H1 (cell line): ENCODE data around the gene MAML3. TPM values are rescaled to one million over a fixed set of nuclear protein-coding genes. Genes with fewer than 3 reads are reported as not detected.

Experiments used
- CTCF ChIA-PET: fragments of 300-600 bp; sonication (Branson Sonifier 250); formaldehyde crosslinking; loops from one replicate; lab custom pipeline; 2021; ENCODE audit not compliant: partially characterized antibody; lab: Charles Lee
- POLR2A ChIA-PET: fragments of 300-600 bp; sonication (Branson Sonifier 250); formaldehyde crosslinking; loops from one replicate; lab custom pipeline; 2021; ENCODE audit warnings: inconsistent platforms; ENCODE audit not compliant: partially characterized antibody; lab: Charles Lee
- DNase-seq, 2 experiments: peaks; one replicate each; pipeline versions ENCODE4 v3.0.0 to v3.0.0-alpha.2; 2010 to 2022; ENCODE audit warnings: low spot score in 2 of 2, low read depth in 1 of 2, mixed read lengths in 1 of 2
- FAIRE-seq: peaks from 2 replicates; lab custom pipeline; 2011; peaks lifted over from hg19 to GRCh38; lab: Jason Lieb, UNC
- H2AFZ ChIP-seq: 2 replicates; pipeline ENCODE4 v1.8.1; 2012; ENCODE audit warnings: low read length, inconsistent platforms
- H2AK5ac ChIP-seq: 2 replicates; pipeline ENCODE4 v1.6.1; 2013; ENCODE audit warnings: low read depth, low read length
- H2BK120ac ChIP-seq: replicated peaks from 2 replicates; pipeline ENCODE3; 2013; ENCODE audit warnings: low read depth, low read length, inconsistent platforms
- H2BK12ac ChIP-seq: 2 replicates; pipeline ENCODE4 v1.6.1; 2013; ENCODE audit warnings: low read depth, low read length
- H2BK15ac ChIP-seq: 2 replicates; pipeline ENCODE4 v1.6.1; 2013; ENCODE audit warnings: low read length
- H2BK20ac ChIP-seq: 2 replicates; pipeline ENCODE4 v1.6.1; 2013; ENCODE audit warnings: low read length
- H2BK5ac ChIP-seq: 2 replicates; pipeline ENCODE4 v1.6.1; 2013; ENCODE audit warnings: low read depth, low read length
- H3K14ac ChIP-seq: 2 replicates; pipeline ENCODE4 v1.6.1; 2013; ENCODE audit warnings: inconsistent platforms; ENCODE audit not compliant: insufficient read length
- H3K18ac ChIP-seq: 2 replicates; pipeline ENCODE4 v1.6.1; 2013; ENCODE audit warnings: low read length; ENCODE audit errors: extremely low read depth
- H3K23ac ChIP-seq: 2 replicates; pipeline ENCODE4 v1.6.1; 2013; ENCODE audit warnings: inconsistent platforms; ENCODE audit not compliant: insufficient read length
- H3K23me2 ChIP-seq: 2 replicates; pipeline ENCODE4 v1.6.1; 2013; ENCODE audit warnings: low read depth, low read length
- H3K27ac ChIP-seq: 2 replicates; pipeline ENCODE4 v1.6.1; 2011; ENCODE audit warnings: low read depth, low read length, inconsistent platforms
- H3K27me3 ChIP-seq, 4 experiments: replicated peaks in 1 of 4; 1 replicate in 1 of 4; 2 replicates in 3 of 4; pipeline versions ENCODE4 v1.6.1 to v1.8.1; 2011 to 2013; ENCODE audit warnings: low read length in 3 of 4, mild to moderate bottlenecking in 3 of 4, inconsistent platforms in 2 of 4, mixed read lengths in 2 of 4, moderate library complexity in 1 of 4; ENCODE audit not compliant: control insufficient read depth in 3 of 4, insufficient read depth in 3 of 4; ENCODE audit errors: extremely low read depth in 1 of 4
- H3K36me3 ChIP-seq, 4 experiments: 2 replicates each; pipeline versions ENCODE4 v1.6.1 to v1.8.1; 2011 to 2013; ENCODE audit warnings: mild to moderate bottlenecking in 4 of 4, low read length in 3 of 4, moderate library complexity in 2 of 4, control low read depth in 1 of 4, inconsistent platforms in 1 of 4; ENCODE audit not compliant: insufficient read depth in 4 of 4, control insufficient read depth in 2 of 4
- H3K4ac ChIP-seq: replicated peaks from 2 replicates; pipeline ENCODE3; 2013; ENCODE audit warnings: low read length, low read depth, mixed read lengths, inconsistent platforms; ENCODE audit not compliant: insufficient read length
- H3K4me1 ChIP-seq, 4 experiments: replicated peaks in 1 of 4; 1 replicate in 1 of 4; 2 replicates in 3 of 4; pipeline versions ENCODE4 v1.6.1 to v1.8.1; 2011 to 2013; ENCODE audit warnings: low read length in 3 of 4, inconsistent platforms in 2 of 4, mixed read lengths in 1 of 4; ENCODE audit not compliant: insufficient read depth in 4 of 4, control insufficient read depth in 3 of 4
- H3K4me2 ChIP-seq, 2 experiments: 2 replicates each; pipeline versions ENCODE4 v1.6.1 to v1.8.1; 2011 to 2013; ENCODE audit warnings: low read depth in 2 of 2, low read length in 2 of 2, control low read depth in 1 of 2, inconsistent platforms in 1 of 2, mild to moderate bottlenecking in 1 of 2; ENCODE audit not compliant: insufficient read depth in 1 of 2
- H3K4me3 ChIP-seq, 4 experiments: fragments of 200-600, 300-600 bp in 1 of 4; sonication (generic), shearing (Covaris generic), sonication (Bioruptor Twin) in 1 of 4; 2 replicates each; pipeline versions ENCODE4 v1.5.1 to v1.8.1; 2011 to 2016; ENCODE audit warnings: low read length in 4 of 4, low read depth in 3 of 4, control low read depth in 2 of 4, inconsistent platforms in 2 of 4, mild to moderate bottlenecking in 2 of 4, mixed read lengths in 1 of 4, moderate library complexity in 1 of 4; ENCODE audit not compliant: insufficient read depth in 2 of 4; ENCODE audit errors: extremely low read depth in 1 of 4
- H3K56ac ChIP-seq: replicated peaks from 2 replicates; pipeline ENCODE3; 2013; ENCODE audit warnings: low read depth, mild to moderate bottlenecking, mixed read lengths, low read length, inconsistent platforms; ENCODE audit not compliant: insufficient read length
- H3K79me1 ChIP-seq: 2 replicates; pipeline ENCODE4 v1.6.1; 2013; ENCODE audit warnings: low read depth, low read length, control low read depth
- H3K79me2 ChIP-seq, 2 experiments: 2 replicates each; pipeline versions ENCODE4 v1.6.1 to v1.8.1; 2012 to 2013; ENCODE audit warnings: low read length in 2 of 2, mild to moderate bottlenecking in 2 of 2, inconsistent platforms in 1 of 2; ENCODE audit not compliant: insufficient read depth in 2 of 2, control insufficient read depth in 1 of 2
- H3K9ac ChIP-seq, 4 experiments: replicated peaks in 1 of 4; 1 replicate in 1 of 4; 2 replicates in 3 of 4; pipeline versions ENCODE4 v1.6.1 to v1.8.1; 2011 to 2013; ENCODE audit warnings: low read depth in 3 of 4, low read length in 3 of 4, control low read depth in 2 of 4, mild to moderate bottlenecking in 2 of 4, moderate library complexity in 2 of 4, inconsistent platforms in 1 of 4; ENCODE audit errors: extremely low read depth in 1 of 4
- H3K9me3 ChIP-seq, 2 experiments: 2 replicates each; pipeline versions ENCODE4 v1.6.1 to v1.8.1; 2012 to 2013; ENCODE audit warnings: mild to moderate bottlenecking in 2 of 2, moderate library complexity in 2 of 2, control low read depth in 1 of 2, inconsistent platforms in 1 of 2, low read depth in 1 of 2, low read length in 1 of 2, mixed read lengths in 1 of 2; ENCODE audit not compliant: insufficient read depth in 2 of 2
- H4K20me1 ChIP-seq, 2 experiments: replicated peaks in 1 of 2; 2 replicates each; pipeline versions ENCODE3 to v1.8.1; 2011 to 2013; ENCODE audit warnings: inconsistent platforms in 2 of 2, low read length in 2 of 2, mild to moderate bottlenecking in 1 of 2; ENCODE audit not compliant: insufficient read depth in 2 of 2, control insufficient read depth in 1 of 2
- H4K5ac ChIP-seq: 2 replicates; pipeline ENCODE4 v1.6.1; 2013; ENCODE audit warnings: low read length, low read depth, mixed read lengths, inconsistent platforms; ENCODE audit not compliant: insufficient read length
- H4K8ac ChIP-seq: 2 replicates; pipeline ENCODE4 v1.8.0; 2013; ENCODE audit warnings: mild to moderate bottlenecking, moderate library complexity, low read length, inconsistent platforms; ENCODE audit not compliant: insufficient read depth; ENCODE audit errors: extremely low read depth
- H4K91ac ChIP-seq: replicated peaks from 2 replicates; pipeline ENCODE3; 2013; ENCODE audit warnings: low read length, mixed read lengths, inconsistent platforms; ENCODE audit not compliant: insufficient read length
- FOSL1 ChIP-seq: IDR thresholded peaks from 2 replicates; pipeline ENCODE4 v1.6.1; 2011; ENCODE audit warnings: mild to moderate bottlenecking, low read depth, low read length, moderate library complexity; ENCODE audit not compliant: insufficient read depth
- KDM5A ChIP-seq: fragments of 200-600 bp; IDR thresholded peaks from 2 replicates; pipeline ENCODE4 v1.7.1; 2012; ENCODE audit warnings: mild to moderate bottlenecking, low read length, inconsistent platforms, mixed read lengths
- RBBP5 ChIP-seq: IDR thresholded peaks from 2 replicates; pipeline ENCODE4 v1.7.1; 2012; ENCODE audit warnings: low read depth, mild to moderate bottlenecking, inconsistent platforms, low read length, moderate library complexity, borderline replicate concordance
- RNF2 ChIP-seq: fragments of 200-900, 300-1000 bp; sonication (generic); IDR thresholded peaks from 2 replicates; pipeline ENCODE4 v1.7.1; 2016; ENCODE audit warnings: borderline replicate concordance, low read depth, mild to moderate bottlenecking, antibody characterized with exemption, low read length; ENCODE audit not compliant: poor library complexity, severe bottlenecking; ENCODE audit errors: missing control alignments
- SP1 ChIP-seq: IDR thresholded peaks from 2 replicates; pipeline ENCODE4 v1.6.1; 2011; ENCODE audit warnings: low read depth, low read length
- SP2 ChIP-seq: IDR thresholded peaks from 2 replicates; pipeline ENCODE4 v1.6.1; 2012; ENCODE audit warnings: mild to moderate bottlenecking, low read length, inconsistent platforms
- WGBS, 2 experiments: shearing (Covaris generic) in 1 of 2; methylation state at CpG; one replicate each; pipeline versions ENCODE4 v1.1.6 to v1.1.7; 2013 to 2015; ENCODE audit warnings: low lambda C conversion rate in 2 of 2, mixed read lengths in 2 of 2, inconsistent platforms in 1 of 2, low coverage in 1 of 2, missing lambda C conversion rate in 1 of 2; ENCODE audit not compliant: insufficient replicate concordance in 2 of 2, insufficient coverage in 1 of 2, insufficient read length in 1 of 2; ENCODE audit errors: extremely low coverage in 1 of 2, missing lambda C conversion rate in 1 of 2; 5-methylcytosine and 5-hydroxymethylcytosine counted together
- polyA plus RNA-seq, 7 experiments: library from polyadenylated mRNA; depleted of rRNA in 3 of 7; stranded (reverse) in 5 of 7; unstranded in 2 of 7; fragments of >200 nt in 5 of 7; fragments of 200-250 nt in 2 of 7; gene quantifications; 1 replicate in 5 of 7; 2 replicates in 1 of 7; 4 replicates in 1 of 7; pipeline versions ENCODE4 v1.2.1 to v1.2.3, GENCODE V29; 2011 to 2013; ENCODE audit warnings: missing spikeins in 2 of 7, mixed read lengths in 2 of 7
- total RNA-seq: library from RNA; stranded (reverse); fragmentation: NEBNext Ultra II Directional; extraction: Animal tissue kit (Norgen Biotek cat#: 25700); gene quantifications from 2 replicates; pipeline ENCODE4 v1.2.1, GENCODE V29; 2021

The MAML3 gene
- total and polyA plus RNA-seq, 2 of the 8 experiments (the other 6 are each of a cell fraction or from before 2014, with no cell fraction given), result 2.1 to 5.7 TPM

GRCh38 chr4:140065393-140065792 is 88.6 kb downstream of the MAML3 start:
- ChIA-PET CTCF (interaction anchor here (1.3 to 1.6 kb wide), 2 partner anchors 16 to 40 kb away, joined by 3 read pairs; no protein-coding TSS in a partner anchor), POLR2A (no interaction called here)
- Histone ChIP-seq H2BK120ac (no peak overlapping the region), H4K91ac (no peak overlapping the region), H3K27me3 (no peaks in the 10 kb centered on the region), H3K4me1 (peaks cover 0 to 4% (median 1%) of the 10 kb centered on the region in 4 experiments; a peak in 3 of 7 replicates), H2BK15ac (no peak overlapping the region), H2BK5ac (no peak overlapping the region), H3K56ac (no peak overlapping the region), H3K79me2 (no peaks in the 10 kb centered on the region), H2AFZ (no peak overlapping the region), H3K23ac (no peak overlapping the region), H3K27ac (no peak overlapping the region), H3K9ac (no peak overlapping the region), H2BK20ac (no peak overlapping the region), H4K5ac (no peak overlapping the region), H2BK12ac (no peak overlapping the region), H3K9me3 (no peaks in the 10 kb centered on the region), H3K14ac (no peak overlapping the region), H4K20me1 (no peaks in the 10 kb centered on the region), H3K4me2 (no peak overlapping the region), H3K36me3 (no peaks in the 10 kb centered on the region), H3K4ac (no peak overlapping the region), H3K4me3 (no peak overlapping the region), H2AK5ac (no peak overlapping the region), H3K18ac (no peak overlapping the region), H4K8ac (no peak overlapping the region), H3K79me1 (no peaks in the 10 kb centered on the region), H3K23me2 (no peaks in the 10 kb centered on the region)
- DNase-seq (no peak), FAIRE-seq (no peak)
- 85% methylated on average over 2 of the region's 2 CpGs; no CpG with 5 or more reads in 1 of the 2 experiments for WGBS, 2 experiments
- TF ChIP-seq FOSL1 (no peak), RNF2 (no peak), KDM5A (no peak), RBBP5 (no peak), SP2 (no peak), SP1 (no peak)
